ENCODE data around the gene RYR1. TPM values are rescaled to one million over a fixed set of nuclear protein-coding genes. Genes with fewer than 3 reads are reported as not detected.

The RYR1 gene
- total and polyA plus RNA-seq, 10 of the 15 experiments (the other 5 are each of a cell fraction or from before 2014, with no cell fraction given), result under 0.01 to 0.32 (median 0.07) TPM; not detected in 1

- peaks cover 12% of the 10 kb centered on the region for H3K4me1 ChIP-seq (ENCODE audit: control insufficient read depth, insufficient read depth, low read length)
- H3K79me2 ChIP-seq (ENCODE audit: control insufficient read depth, insufficient read depth, low read length), result peaks cover 49% of the 10 kb centered on the region
- intact Hi-C loops (cut with micrococcal nuclease; ENCODE audit: unreplicated experiment), result loop anchor here (1.0 to 2.0 kb wide), 2 partner anchors 61 to 74 kb away; no protein-coding TSS in a partner anchor
- BruUV-seq (replicated peaks), result no TSS peak
- no peaks in the 10 kb centered on the region for H3K27me3 ChIP-seq (replicated peaks in 1 of 2; ENCODE audit: control insufficient read depth in 2 of 2, insufficient read depth in 2 of 2, low read length in 1 of 2)
- FAIRE-seq, result peak; percentile 94
- ATAC-seq, result peak; percentile 62
- H4K20me1 ChIP-seq (ENCODE audit: control insufficient read depth, insufficient read depth), result no peaks in the 10 kb centered on the region
- DNase-seq (ENCODE audit: low read depth, low spot score), result peak; percentile 97
- POLR2A ChIA-PET, result interaction anchor here (0.5 to 6.2 kb wide), 22 partner anchors 11 to 825 kb away, joined by 3 to 135 read pairs (median 4); partner anchors contain the start of genes ACTN4, NFKBIB and SIRT2
- peaks cover 12 to 16% of the 10 kb centered on the region in 2 experiments for H3K36me3 ChIP-seq (ENCODE audit: control insufficient read depth in 2 of 2, insufficient read depth in 2 of 2, low read length in 1 of 2)
- peak within 1 kb of the TSS; percentile 88 for H2AFZ ChIP-seq (ENCODE audit: control insufficient read depth, low read depth, low read length)
- peak within 1 kb of the TSS; percentile 98 for H3K4me3 ChIP-seq
- H3K27ac ChIP-seq (ENCODE audit: control insufficient read depth, insufficient read depth), result peak within 1 kb of the TSS; percentile 98
- H3K9me3 ChIP-seq (replicated peaks; ENCODE audit: control insufficient read depth, insufficient read depth, low read length), result no peaks in the 10 kb centered on the region
- SMC1A ChIA-PET (ENCODE audit: uncharacterized antibody, unreplicated experiment), result interaction anchor here (0.9 to 7.0 kb wide), 17 partner anchors 9 to 312 kb away, joined by 3 to 85 read pairs (median 6); partner anchors contain the start of genes ACTN4, FAM98C, MRPS12 and SARS2
- RAD21 ChIA-PET (ENCODE audit: unreplicated experiment), result interaction anchor here (0.6 to 5.6 kb wide), 21 partner anchors 10 to 1323 kb away, joined by 3 to 135 read pairs (median 4); partner anchors contain the start of genes ACTN4, ECH1, FAM98C and MRPS12
- CTCF ChIA-PET, result interaction anchor here (0.6 to 6.5 kb wide), 13 partner anchors 16 to 311 kb away, joined by 3 to 74 read pairs (median 7); partner anchors contain the start of genes FAM98C, MRPS12, RINL and SARS2
- 1% methylated on average over 64 of the region's 64 CpGs for WGBS (ENCODE audit: insufficient coverage, insufficient replicate concordance, low lambda C conversion rate, missing lambda C conversion rate)
- peak within 1 kb of the TSS; percentile 98 for H3K4me2 ChIP-seq (ENCODE audit: control insufficient read depth, insufficient read depth)
- peak within 1 kb of the TSS; percentile 92 for H3K9ac ChIP-seq (ENCODE audit: control insufficient read depth, insufficient read depth, low read length)
- in situ Hi-C loops (cut with MboI), result loop anchor here (5.0 kb wide), 1 partner anchor 56 kb away; no protein-coding TSS in a partner anchor
- peak; percentile 64 for TF ChIP-seq MYC (IDR thresholded peaks at IDR 0.05; ENCODE audit: insufficient read depth, insufficient read length, insufficient replicate concordance, low read length, severe bottlenecking)
- no peak for TF ChIP-seq PAX8 (IDR thresholded peaks at IDR 0.05)
- TF ChIP-seq RCOR1 (conservative IDR thresholded peaks at IDR 0.05; ENCODE audit: low read depth, low read length), result 0 out of 2 replicates have a peak, but pooled peaks have one; percentile 14
- TF ChIP-seq TCF12 (IDR thresholded peaks at IDR 0.05; ENCODE audit: low read depth, low read length), result no peak
- no peak for TF ChIP-seq SRF (IDR thresholded peaks at IDR 0.05; ENCODE audit: low read depth in 2 of 2, low read length in 2 of 2)
- no peak for TF ChIP-seq ZNF274 (IDR thresholded peaks at IDR 0.05; ENCODE audit: insufficient read depth, insufficient read length)
- TF ChIP-seq BCL11A (IDR thresholded peaks at IDR 0.05; ENCODE audit: low read depth, low read length), result no peak
- no peak for TF ChIP-seq NR2F1 (conservative IDR thresholded peaks at IDR 0.05)
- no peak for TF ChIP-seq BCLAF1 (IDR thresholded peaks at IDR 0.05)
- no peak for TF ChIP-seq IRF3 (IDR thresholded peaks at IDR 0.05)
- TF ChIP-seq HDAC6 (IDR thresholded peaks at IDR 0.05; ENCODE audit: unreplicated experiment), result no peak
- TF ChIP-seq SPI1 (IDR thresholded peaks at IDR 0.05; ENCODE audit: borderline replicate concordance, insufficient read depth, low read depth, low read length), result 0 out of 2 replicates have a peak, but pooled peaks have one; percentile 38
- TF ChIP-seq GATAD2B (conservative IDR thresholded peaks at IDR 0.05; ENCODE audit: low read depth), result no peak
- peak; percentile 93 for TF ChIP-seq CREB1 (IDR thresholded peaks at IDR 0.05; ENCODE audit: low read depth)
- no peak for TF ChIP-seq ZBTB4 (CRISPR knock-in tag; IDR thresholded peaks at IDR 0.05)
Measured at GRCh38 chr19:38618590-38619360, 185.3 kb downstream of the RYR1 start, which contains the start of gene EIF3K. TSS of gene EIF3K (plus strand) at chr19:38619188. CDS start at chr19:38619269, 81 bp downstream.
